ENCODE results near the gene B3GNT4.
"Not testable (repeated sequence)": the region's sequence is repeated elsewhere in the genome, so short reads cannot be mapped to it uniquely, and the experiment has no call there.

Gene B3GNT4

GRCh38 chr12:122202017-122202416 is 1.5 kb upstream of the B3GNT4 start:
- Histone ChIP-seq H3K4me2 (no peak overlapping the region), H3K4me3 (IDR thresholded peaks at IDR 0.05; ENCODE audit: insufficient read depth, low read depth, low read length) (no peak overlapping the region), H3K9ac (no peak overlapping the region), H3K4me1 (ENCODE audit: low read depth, poor library complexity, severe bottlenecking) (peaks cover 6% of the 10 kb centered on the region), H3K79me2 (ENCODE audit: insufficient read depth, low read depth) (no peaks in the 10 kb centered on the region), H3K27ac (no peak overlapping the region), H3K36me3 (ENCODE audit: insufficient read depth) (no peaks in the 10 kb centered on the region), H2AFZ (ENCODE audit: low read depth) (no peak overlapping the region), H3K27me3 (ENCODE audit: insufficient read depth, low read depth) (no peaks in the 10 kb centered on the region), H4K20me1 (ENCODE audit: insufficient read depth) (no peaks in the 10 kb centered on the region)
- TF ChIP-seq, protein P1, sequence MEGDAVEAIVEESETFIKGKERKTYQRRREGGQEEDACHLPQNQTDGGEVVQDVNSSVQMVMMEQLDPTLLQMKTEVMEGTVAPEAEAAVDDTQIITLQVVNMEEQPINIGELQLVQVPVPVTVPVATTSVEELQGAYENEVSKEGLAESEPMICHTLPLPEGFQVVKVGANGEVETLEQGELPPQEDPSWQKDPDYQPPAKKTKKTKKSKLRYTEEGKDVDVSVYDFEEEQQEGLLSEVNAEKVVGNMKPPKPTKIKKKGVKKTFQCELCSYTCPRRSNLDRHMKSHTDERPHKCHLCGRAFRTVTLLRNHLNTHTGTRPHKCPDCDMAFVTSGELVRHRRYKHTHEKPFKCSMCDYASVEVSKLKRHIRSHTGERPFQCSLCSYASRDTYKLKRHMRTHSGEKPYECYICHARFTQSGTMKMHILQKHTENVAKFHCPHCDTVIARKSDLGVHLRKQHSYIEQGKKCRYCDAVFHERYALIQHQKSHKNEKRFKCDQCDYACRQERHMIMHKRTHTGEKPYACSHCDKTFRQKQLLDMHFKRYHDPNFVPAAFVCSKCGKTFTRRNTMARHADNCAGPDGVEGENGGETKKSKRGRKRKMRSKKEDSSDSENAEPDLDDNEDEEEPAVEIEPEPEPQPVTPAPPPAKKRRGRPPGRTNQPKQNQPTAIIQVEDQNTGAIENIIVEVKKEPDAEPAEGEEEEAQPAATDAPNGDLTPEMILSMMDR (conservative IDR thresholded peaks at IDR 0.05; ENCODE audit: low read depth, low read length), result no peak

- not testable (repeated sequence) for H3K27ac ChIP-seq; H3K4me3 ChIP-seq (IDR thresholded peaks at IDR 0.05; ENCODE audit: insufficient read depth, low read depth, low read length); H3K27me3 ChIP-seq (ENCODE audit: insufficient read depth, low read depth); H3K79me2 ChIP-seq (ENCODE audit: insufficient read depth, low read depth); H3K4me1 ChIP-seq (ENCODE audit: low read depth, poor library complexity, severe bottlenecking); H4K20me1 ChIP-seq (ENCODE audit: insufficient read depth); H3K9ac ChIP-seq; H3K36me3 ChIP-seq (ENCODE audit: insufficient read depth)
- H3K4me2 ChIP-seq, result peak overlapping the region; percentile 51
- peak overlapping the region; percentile 59 for H2AFZ ChIP-seq (ENCODE audit: low read depth)
Measured at GRCh38 chr12:122202811-122203210, 698 bp upstream of the B3GNT4 start.

- TF ChIP-seq, protein P1 (conservative IDR thresholded peaks at IDR 0.05; ENCODE audit: low read depth, low read length), result no peak
- Histone ChIP-seq H3K9ac (no peak overlapping the region), H3K4me2 (no peak overlapping the region), H3K27ac (no peak overlapping the region), H3K27me3 (ENCODE audit: insufficient read depth, low read depth) (no peaks in the 10 kb centered on the region), H3K36me3 (ENCODE audit: insufficient read depth) (no peaks in the 10 kb centered on the region), H2AFZ (ENCODE audit: low read depth) (peak overlapping the region; percentile 34; the same call in 1 of the 2 replicates), H3K79me2 (ENCODE audit: insufficient read depth, low read depth) (no peaks in the 10 kb centered on the region), H3K4me3 (IDR thresholded peaks at IDR 0.05; ENCODE audit: insufficient read depth, low read depth, low read length) (no peak overlapping the region), H4K20me1 (ENCODE audit: insufficient read depth) (no peaks in the 10 kb centered on the region), H3K4me1 (ENCODE audit: low read depth, poor library complexity, severe bottlenecking) (peaks cover 6% of the 10 kb centered on the region)
Measured at GRCh38 chr12:122204167-122205052, 901 bp downstream of the B3GNT4 start.

GRCh38 chr12:122205053-122205925 is 1.8 kb downstream of the B3GNT4 start:
- Histone ChIP-seq H3K9ac (no peak overlapping the region), H3K4me3 (IDR thresholded peaks at IDR 0.05; ENCODE audit: insufficient read depth, low read depth, low read length) (no peak overlapping the region), H4K20me1 (ENCODE audit: insufficient read depth) (no peaks in the 10 kb centered on the region), H3K4me1 (ENCODE audit: low read depth, poor library complexity, severe bottlenecking) (peaks cover 6% of the 10 kb centered on the region), H3K36me3 (ENCODE audit: insufficient read depth) (no peaks in the 10 kb centered on the region), H3K79me2 (ENCODE audit: insufficient read depth, low read depth) (no peaks in the 10 kb centered on the region), H3K27ac (no peak overlapping the region), H3K27me3 (ENCODE audit: insufficient read depth, low read depth) (no peaks in the 10 kb centered on the region), H3K4me2 (no peak overlapping the region), H2AFZ (ENCODE audit: low read depth) (no peak overlapping the region)
- TF ChIP-seq, protein P1 (conservative IDR thresholded peaks at IDR 0.05; ENCODE audit: low read depth, low read length), result no peak

Data from KMS-11 (cell line).